Measurements from ENCODE around the gene CCDC6.

Gene CCDC6

DNA sequence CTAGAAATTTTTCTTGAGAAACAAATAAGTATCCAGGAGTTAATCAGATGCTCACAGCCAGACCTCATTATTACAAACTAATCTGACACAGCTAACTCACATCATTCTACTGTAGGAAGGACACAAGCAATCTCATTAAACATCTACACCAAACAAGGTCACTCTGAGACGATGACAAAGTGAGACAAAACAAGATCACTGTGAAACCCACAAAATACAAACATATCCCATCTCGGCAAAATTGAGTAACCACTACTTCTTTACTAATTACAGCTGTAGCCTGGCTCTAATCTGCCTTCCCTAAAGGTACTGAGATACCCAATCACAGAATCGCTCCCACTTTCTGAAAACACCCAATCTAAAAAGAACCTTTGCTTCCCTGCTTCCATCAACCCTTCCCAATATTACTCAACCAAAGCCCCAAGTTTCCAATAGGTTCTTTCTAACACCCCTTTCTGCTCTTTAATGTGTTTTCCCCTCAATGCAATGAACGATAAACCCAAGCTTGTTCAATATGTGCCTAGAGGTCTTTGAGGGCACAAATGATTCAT lies 26.9 kb downstream of the CCDC6 start:
- no peak for DNase-seq

DNA sequence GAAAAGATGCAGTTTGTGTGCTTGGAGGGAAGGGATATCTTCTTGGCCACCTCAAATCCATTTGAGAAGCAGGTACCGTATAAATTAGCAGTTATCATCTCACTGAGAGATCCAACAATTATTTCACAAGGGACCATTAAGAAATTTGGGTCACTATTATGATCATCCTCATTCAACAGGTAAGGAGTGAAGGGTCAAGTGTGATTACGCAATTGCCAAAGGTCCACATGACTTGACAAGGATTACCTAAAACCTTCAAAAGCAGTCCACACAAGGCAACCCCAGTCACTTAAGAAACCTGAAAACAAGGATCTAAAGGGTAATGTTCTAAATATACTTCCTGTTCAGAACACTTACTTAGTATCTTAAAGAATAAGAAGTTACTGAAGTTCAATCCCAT lies 27.4 kb downstream of the CCDC6 start:
- DNase-seq = no peak

DNA sequence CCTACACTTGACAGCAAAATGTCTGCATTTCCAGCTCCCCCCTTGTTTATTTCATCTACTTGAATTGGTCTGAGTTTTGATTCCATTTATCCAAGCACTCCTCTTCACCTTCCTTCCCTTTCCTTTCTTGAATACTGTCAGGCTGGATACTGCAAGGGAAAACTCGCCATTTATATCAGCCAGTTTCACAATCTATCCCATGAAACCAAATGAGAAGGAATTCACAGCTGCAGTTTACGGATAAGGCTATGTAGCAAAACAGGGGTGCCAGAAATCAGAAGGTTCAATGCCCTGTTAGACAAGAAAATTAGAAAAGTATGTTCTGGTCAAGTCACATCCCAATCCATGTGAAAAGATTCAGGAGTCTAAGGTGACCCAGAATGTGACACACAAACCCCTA lies 28.1 kb downstream of the CCDC6 start:
- DNase-seq = no peak

DNA sequence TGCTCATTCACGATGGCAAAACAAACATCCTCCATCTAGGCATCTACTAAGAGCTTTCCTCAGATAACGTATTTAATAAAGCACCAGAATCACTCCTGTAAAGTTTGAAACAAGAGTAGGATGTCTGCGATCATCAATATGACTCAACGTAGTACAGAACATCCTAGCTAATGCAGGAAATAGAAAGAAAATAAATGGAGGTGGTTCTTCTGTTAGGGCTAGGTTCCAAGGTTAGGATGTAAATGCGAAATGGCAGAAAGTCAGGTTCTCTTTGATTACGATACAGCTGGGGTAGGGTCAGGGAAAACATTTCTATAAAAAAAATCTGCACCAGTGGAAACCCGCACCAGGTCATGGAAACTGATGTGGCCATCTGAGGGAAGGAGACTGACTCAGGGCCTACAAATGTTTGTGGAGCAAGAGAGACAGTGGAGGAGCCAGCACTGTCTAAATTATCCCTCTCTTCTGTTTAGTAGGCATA lies 29.1 kb downstream of the CCDC6 start:
- DNase-seq = no peak

DNA sequence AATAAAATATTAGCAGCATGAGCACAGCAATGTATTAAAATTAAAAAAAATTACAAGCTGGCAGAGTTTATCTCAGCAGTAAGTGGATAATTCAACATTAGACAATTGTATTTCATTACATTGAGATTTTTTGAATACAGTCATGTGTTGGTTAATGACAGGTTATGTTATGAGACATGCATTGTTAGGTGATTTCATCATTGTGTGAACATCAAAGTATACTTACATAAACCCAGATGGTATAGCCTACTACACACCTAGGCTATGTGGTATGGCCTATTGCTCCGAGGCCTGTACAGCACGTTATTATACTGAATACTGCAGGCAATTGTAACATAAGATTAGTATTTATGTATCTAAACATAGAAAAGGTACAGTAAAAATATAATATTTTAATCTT lies 29.7 kb downstream of the CCDC6 start:
- peak; percentile 21 for DNase-seq

DNA sequence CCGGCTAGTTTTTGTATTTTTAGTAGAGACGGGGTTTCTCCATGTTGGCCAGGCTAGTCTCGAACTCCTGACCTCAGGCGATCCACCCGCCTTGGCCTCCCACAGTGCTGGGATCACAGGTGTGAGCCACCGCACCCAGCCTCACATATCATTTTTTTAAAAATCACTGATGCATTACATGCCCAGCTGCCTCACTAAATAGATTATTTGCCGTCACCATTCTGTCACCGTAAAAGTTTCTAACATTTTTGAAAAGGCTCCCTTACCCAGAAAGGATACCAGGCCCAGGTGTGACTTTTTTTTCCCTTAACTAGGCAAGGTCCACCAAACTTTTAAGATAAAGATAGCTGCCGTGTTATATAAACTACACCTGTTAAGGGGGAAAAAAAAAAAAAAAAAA lies 30.1 kb downstream of the CCDC6 start:
- peak; percentile 49 for DNase-seq

DNA sequence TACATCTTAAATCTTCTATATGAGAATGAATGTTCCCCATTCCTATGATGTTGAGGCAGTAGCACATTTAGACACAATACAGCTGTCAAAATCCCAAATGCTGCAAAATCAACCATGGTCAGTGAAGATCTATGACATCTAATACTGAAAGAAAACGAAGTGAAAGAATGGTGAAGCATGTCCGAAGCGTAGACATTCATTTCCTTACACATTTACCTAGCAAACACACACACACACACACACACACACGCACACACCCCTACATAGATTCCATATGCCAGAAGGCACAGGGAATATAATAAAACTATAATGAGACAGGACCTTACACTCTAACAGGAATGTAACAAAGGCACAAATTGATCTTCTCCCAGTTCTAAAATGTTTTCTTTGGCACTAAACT lies 32.5 kb downstream of the CCDC6 start:
- no peak for DNase-seq

DNA sequence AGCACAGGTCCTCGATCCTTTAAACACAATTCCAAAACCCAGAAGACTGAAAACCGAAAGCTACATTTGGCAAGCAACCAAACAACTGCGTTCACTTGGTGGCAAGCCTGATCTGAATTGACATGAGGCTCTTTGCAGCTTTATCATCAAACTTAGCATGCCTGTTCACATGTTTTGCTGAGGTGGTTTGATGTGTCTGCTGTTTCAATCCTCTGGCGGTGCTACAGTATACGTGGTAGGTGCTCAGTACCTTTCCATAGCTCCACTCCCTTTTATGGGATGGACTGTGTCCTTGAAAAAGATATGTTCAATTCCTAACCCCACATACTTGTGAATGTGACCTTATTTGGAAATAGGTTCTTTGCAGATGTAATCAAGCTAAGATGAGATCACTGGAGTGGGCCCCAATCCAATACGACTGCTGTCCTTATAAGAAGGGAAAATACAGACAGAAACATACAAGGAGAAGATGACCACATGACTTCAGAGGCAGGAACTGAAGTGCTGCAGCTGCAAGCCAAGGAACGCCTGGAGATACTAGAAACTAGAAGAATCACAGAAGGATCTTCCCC lies 33.4 kb downstream of the CCDC6 start:
- DNase-seq = peak; percentile 12

DNA sequence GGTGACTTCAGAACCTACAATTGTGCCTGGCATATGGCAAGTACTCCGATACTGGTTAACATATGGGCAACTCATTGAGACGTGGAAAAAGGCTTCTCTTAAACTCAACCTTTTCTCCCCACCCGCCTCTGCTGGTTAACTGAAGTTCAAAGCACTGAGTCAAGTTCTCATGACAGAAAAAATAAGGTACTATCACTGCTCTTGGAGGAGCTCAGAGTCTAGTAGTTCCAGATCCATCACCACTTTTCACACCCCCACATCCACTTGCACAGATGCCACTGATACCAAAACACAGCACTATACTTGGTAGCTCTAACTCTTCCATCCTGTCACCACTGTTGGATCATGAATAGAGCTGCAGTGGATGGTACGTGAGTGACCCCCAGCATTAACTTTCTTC lies 36.2 kb downstream of the CCDC6 start:
- DNase-seq = no peak

DNA sequence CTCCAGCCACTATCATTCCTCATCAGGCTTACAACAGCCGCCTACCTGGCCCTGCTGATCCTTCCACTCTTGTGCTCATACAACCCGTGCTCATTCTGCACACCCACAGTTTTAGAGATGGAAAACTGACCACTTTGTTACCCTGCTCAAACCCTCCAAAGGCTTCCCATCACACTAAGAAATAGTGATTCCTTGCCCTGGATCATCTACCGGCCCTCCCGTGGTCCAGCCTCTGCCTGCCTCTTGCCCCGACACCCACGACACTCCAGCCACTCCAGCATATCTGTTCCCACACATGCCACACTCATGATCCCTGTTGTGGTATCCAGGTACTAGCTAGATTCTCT lies 36.8 kb downstream of the CCDC6 start:
- no peak for DNase-seq

DNA sequence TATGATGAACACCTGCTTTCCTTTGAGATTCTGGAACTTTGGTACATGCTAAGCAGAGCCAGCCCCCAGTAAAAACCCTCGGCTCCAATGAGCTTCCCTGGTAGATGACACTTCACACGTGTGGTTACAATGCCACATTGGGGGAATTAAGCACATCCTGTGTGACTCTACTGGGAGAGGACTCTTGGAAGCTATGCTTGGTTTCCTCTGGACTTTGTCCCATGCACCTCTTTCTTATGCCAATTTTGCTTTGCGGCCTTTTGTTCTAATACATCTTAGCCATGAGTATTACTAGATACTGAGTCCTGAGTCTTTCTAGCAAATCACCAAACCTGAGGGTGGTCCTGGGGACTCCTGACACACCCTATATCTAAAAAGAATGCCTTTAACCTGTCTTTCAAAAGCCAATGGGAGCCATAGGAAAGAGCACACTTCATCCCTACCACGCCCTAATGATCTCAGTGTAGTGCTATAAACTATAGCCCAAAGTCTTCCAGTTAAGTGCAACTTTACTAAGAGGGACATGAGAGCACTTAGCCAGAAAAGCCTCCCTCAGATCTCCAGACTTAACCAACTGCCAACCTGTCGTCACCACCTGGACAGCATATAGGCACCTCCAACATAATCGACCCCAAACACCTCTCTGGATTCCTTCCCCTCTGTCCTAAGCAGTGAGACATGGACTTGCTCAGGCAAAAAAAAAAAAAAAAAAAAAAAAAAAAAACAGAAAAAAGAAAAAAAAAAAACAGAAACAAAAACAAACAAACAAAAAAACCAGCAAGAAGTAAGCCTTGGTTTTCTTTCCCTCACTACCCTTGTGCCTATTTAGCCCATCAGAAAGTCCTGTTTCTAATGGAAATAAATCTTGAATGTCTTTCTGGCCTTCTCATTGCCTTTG lies 37.4 kb downstream of the CCDC6 start:
- DNase-seq = no peak

DNA sequence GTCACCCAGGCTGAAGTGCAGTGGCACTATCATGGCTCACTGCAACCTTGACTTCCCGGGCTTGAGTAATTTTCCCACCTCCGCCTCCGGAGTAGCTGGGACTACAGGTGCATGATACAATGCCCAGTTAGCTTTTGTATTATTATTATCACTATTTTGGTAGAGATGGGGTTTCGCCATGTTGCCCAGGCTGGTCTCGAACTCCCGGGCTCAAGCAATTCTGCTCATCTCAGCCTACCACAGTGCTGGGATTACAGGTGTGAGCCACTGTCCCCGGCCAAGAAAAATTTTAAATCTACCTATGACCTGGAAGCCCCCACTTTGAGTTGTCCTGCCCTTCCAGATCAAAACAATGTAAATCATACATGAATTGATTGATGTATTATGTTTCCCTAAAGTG lies 38.8 kb downstream of the CCDC6 start:
- no peak for DNase-seq

DNA sequence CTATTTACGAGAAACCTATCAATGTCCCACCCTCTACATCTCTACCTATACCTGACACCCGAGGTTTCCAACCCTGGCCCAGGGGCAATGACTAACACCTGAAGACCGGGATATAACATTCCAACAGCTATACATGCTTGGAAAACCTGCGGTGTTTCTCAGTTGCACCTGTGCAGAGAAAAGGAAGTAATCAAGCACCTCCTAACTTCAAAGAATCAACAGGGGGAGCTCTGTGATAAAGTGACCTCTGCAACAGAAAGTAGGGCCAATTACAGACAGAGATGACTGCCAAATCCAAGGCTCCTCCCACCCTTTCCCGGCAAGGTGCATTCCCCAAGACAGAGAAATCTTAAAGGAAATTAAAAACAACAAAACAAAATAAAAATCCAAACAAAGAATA lies 41.3 kb downstream of the CCDC6 start:
- peak; percentile 50 for DNase-seq

DNA sequence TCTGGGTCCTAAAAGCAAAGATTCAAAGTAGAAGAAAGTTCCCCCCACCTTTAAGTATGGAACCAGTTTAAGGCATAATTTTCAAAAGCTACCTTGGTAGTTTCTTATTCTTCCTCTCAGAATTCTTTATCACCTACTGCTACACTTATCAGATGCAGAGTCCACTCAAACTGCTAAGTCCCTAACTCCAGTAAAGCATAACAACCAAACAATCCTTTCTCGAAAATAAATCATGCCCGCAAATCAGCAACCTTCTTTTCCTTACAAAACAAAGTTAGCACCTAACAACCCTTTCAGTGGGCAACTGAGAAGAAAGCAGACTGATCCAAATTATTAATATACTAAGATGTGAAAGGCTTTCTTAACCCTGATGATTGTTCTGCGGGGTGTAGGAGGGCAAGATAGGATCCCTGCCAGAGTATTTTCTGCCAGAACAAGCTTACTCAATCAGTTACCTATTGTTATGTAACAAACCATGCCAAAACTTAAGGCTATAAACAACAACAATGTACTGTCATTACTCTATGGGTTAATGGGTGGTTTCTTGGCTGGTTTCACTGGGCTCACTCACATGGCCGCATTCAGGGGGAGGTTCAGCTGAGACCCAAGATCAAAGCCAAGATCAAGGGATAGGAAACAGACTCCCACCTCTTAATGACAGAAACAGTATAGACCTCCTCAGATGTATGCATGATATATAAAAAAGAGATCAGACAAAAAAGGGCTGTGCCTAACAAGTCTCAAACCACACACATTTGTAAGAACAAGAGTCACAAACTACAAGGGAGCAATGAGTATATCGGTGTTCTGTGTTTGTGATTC lies 42.0 kb downstream of the CCDC6 start:
- DNase-seq = no peak

DNA sequence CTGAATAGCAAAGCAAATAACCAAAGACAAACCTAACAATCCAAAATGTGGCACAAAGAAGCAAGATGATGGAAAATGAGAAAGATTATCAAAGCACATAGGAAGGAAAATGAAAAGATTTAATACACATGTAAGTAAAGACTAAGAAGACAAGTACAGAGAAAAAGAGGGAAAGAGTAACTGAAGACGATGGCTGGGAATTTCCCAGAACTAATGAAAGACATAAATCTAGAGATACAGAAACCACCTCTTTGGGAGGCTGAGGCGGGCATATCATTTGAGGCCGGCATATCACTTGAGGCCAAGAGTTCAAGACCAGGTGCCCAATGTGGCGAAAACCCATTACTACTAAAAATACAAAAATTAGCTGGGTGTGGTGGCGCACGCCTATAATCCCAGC lies 46.8 kb downstream of the CCDC6 start:
- no peak for DNase-seq

DNA sequence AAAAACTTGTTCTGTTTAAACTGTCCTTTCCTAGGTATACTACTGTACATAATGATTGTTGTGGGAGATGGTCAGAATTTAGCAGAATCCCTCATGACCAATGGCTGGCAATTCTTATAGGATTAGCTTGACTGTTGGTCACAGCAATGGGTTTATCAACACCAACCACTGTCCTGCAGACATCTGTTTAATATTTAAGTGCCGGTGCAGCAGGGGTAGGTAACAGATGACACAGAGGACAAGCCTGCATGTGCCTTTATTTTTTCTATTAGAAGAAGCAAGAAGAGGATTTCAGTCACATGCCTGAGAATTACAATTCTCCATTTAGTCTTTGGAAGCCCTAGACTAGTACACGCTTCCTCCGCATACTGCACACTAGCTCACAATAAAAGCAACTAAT lies 48.4 kb downstream of the CCDC6 start:
- no peak for DNase-seq

DNA sequence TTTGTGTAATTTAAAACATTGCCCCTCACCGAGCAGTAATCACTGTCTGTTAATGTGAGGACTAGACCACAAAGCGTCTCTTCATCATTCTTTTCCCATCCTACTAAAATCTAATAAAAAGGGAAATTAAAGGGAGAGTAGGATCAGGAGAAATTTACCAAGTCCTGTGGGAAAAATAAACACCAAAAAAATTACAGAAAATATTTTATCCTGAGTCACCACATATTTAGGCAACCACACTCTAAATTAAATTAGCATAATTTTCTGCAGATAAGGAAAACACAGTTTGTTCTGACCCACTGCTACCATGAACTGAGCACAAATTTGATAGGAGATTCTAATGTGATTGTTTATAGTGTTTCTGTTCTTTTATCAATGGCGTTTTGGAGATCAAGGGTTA lies 49.3 kb downstream of the CCDC6 start:
- no peak for DNase-seq

DNA sequence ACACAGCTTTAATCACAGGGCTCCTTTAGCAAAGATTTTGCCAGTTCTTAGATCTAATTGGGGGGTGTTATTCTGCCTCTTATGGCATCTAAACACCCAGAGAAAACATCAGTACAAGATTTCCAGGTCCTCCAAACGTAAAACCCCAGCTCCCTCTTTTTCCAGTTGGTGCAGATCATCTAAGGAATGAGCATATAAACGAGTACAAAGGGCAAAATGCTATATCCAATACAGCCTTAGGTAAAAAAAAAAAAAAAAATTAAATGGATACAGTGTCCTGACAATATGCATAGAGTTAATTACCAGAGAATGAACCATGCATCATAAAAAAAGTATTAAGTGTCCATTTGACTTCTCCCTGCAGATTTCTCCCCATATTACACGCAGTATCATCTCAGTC lies 50.3 kb downstream of the CCDC6 start:
- no peak for DNase-seq

DNA sequence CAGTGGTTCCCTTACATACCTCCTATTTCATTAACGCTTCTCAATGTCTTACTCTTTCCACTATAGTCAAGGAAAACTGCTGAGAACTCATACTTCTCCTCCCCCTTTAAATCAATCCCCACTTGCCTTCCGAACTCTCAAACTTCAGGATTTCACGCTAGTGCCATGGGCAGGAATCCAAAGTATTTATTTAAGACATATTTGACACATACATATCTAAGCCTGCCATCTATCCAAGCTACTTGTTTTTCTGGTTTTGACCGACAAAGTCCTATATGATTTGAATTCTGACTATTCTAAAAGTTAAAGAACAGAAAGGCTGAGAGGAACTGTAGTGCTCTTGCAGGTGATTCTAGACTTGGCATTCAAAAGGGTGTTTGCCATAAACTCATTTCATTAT lies 51.8 kb downstream of the CCDC6 start:
- DNase-seq = no peak

DNA sequence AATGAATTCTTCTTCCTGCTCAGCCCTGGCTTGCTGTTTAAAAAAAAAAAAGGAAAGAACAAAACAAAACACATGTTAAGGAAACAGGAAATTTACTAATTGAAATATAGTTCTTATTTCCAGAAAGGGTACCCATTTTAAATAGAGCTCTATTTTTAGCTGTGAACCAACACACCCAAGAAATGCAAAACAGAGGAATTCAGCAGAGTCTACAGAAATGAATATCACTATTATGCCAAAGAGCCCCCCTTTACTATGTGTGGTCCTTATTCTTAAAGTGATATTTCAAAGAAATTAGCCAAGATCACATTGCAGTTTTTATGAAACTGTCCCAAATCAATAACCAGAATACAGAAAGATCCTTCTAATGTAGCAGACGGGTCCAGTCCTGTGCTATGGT lies 53.7 kb downstream of the CCDC6 start:
- no peak for DNase-seq

DNA sequence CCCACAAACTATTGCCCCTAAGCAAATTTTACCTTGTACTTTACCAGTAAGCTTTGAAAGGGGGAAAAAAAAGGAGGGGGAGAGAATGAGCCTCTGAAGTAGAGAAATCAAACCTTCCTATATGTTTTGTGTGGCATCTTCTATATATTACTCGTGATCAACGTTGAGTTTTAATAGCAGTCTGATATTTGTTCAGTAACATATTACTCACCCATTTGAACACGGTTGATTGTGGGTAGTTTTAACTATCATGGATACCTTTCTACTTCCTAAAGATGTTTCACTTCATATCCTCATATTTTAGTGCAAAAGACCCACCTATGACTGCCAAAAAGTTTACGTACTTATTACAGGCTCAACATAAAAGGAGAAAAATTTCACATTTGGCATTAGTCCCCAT lies 54.5 kb downstream of the CCDC6 start:
- no peak for DNase-seq

DNA sequence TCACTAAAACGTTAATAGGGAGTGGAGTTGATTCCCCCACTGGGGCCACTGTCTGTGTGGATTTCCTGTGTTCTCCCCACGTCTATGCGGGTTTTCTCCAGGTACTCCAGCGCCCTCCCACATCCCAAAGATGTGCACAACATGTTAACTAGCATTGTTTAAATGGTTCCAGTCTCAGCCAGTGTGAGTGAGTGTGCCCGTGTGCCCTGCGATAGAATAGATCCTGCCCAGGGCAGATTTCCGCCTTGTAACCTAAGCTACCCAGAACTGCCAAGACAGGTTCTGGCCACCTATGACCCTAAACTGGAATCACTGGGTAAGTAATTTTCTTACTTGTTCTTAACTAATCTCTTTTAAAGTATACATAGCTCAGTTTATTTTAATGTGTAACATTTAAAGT lies 58.5 kb downstream of the CCDC6 start:
- no peak for DNase-seq

DNA sequence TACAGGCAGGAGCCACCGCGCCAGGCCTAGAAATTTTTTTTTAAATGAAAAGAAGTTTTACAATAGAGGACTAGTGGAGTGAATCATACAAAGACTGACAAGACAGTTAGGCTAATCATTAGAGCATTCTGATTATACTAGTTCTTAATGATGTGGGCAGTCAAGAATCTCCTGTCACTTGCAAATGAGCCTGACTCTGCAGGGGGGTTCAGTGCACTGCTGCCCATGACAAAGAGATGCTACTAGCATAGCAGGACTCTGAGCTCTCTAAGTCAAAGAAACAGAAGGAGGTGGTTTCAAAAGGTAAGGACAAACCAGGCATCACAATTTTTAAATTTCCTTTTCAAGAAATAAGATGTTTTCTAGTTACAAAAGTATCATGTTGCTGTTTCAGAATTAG lies 59.0 kb downstream of the CCDC6 start:
- DNase-seq = no peak

DNA sequence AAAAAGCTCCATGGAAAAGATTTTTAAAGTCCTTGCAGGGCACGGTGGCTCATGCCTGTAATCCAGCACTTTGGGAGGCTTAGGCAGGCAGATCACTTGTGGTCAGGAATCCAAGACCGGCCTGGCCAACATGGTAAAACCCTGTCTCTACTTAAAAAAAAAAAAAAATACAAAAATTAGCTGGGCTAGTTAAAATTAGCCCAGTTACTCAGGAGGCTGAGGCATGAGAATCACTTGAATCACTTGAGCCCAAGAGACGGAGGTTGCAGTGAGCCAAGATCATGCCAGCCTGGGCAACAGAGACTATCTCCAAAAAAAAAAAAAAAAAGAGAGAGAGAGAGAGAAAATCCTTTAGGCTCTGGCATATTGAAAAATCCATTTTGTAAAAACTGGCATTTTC lies 61.9 kb downstream of the CCDC6 start:
- DNase-seq = no peak
